Inflammatory macrophage treated with lipopolysaccharide for 4 hours (primary cell): ENCODE results near the gene LILRB2.
"Not testable (repeated sequence)": the region's sequence is repeated elsewhere in the genome, so short reads cannot be mapped to it uniquely, and the experiment has no call there.

Experiments
- DNase-seq: peaks from one replicate; pipeline ENCODE4 v3.0.0-alpha.2; 2020

The LILRB2 gene

GRCh38 chr19:54271587-54271986 is 9.3 kb downstream of the LILRB2 start:
- peak; percentile 93 for DNase-seq

GRCh38 chr19:54271106-54271505 is 9.8 kb downstream of the LILRB2 start:
- DNase-seq: peak; percentile 97

- DNase-seq: peak; percentile 85
Measured at GRCh38 chr19:54268936-54269335, 12.0 kb downstream of the LILRB2 start.

GRCh38 chr19:54266133-54266532 is 14.8 kb downstream of the LILRB2 start:
- peak; percentile 78 for DNase-seq

GRCh38 chr19:54262470-54262869 is 18.4 kb downstream of the LILRB2 start:
- DNase-seq: no peak

GRCh38 chr19:54262066-54262465 is 18.8 kb downstream of the LILRB2 start:
- DNase-seq: no peak

GRCh38 chr19:54257116-54257480 is 23.8 kb downstream of the LILRB2 start, which contains the start of gene LILRB5:
TSS of gene LILRB5 (minus strand) at chr19:54257273. CDS start at chr19:54257193, 80 bp downstream.
- no peak for DNase-seq

GRCh38 chr19:54256250-54257115 is 24.4 kb downstream of the LILRB2 start:
- no peak for DNase-seq

GRCh38 chr19:54255105-54255775 is 25.7 kb downstream of the LILRB2 start:
- DNase-seq: peak; percentile 12

- no peak for DNase-seq
Measured at GRCh38 chr19:54254195-54254906, 26.6 kb downstream of the LILRB2 start.

GRCh38 chr19:54253331-54254194 is 27.3 kb downstream of the LILRB2 start:
- DNase-seq: no peak

GRCh38 chr19:54252845-54253244 is 28.1 kb downstream of the LILRB2 start:
- DNase-seq: no peak

- DNase-seq: no peak
Measured at GRCh38 chr19:54252243-54252642, 28.7 kb downstream of the LILRB2 start.

- DNase-seq: peak; percentile 96
Measured at GRCh38 chr19:54248016-54248601, 32.8 kb downstream of the LILRB2 start.

GRCh38 chr19:54247106-54247930 is 33.6 kb downstream of the LILRB2 start:
- no peak for DNase-seq

GRCh38 chr19:54245936-54246335 is 35.0 kb downstream of the LILRB2 start:
- no peak for DNase-seq

GRCh38 chr19:54243809-54244208 is 37.1 kb downstream of the LILRB2 start:
- DNase-seq: peak; percentile 67

- DNase-seq: peak; percentile 60
Measured at GRCh38 chr19:54242646-54243045, 38.3 kb downstream of the LILRB2 start, which contains the start of gene LILRA6. TSS of gene LILRA6 (minus strand) at chr19:54242790.

- peak; percentile 50 for DNase-seq
Measured at GRCh38 chr19:54242234-54242633, 38.7 kb downstream of the LILRB2 start.

- DNase-seq: not testable (repeated sequence)
Measured at GRCh38 chr19:54240372-54241336, 40.3 kb downstream of the LILRB2 start.
